RPMI7951 (cell line): ENCODE data around the gene DDO. TPM values are rescaled to one million over a fixed set of nuclear protein-coding genes. Genes with fewer than 3 reads are reported as not detected.
"Not testable (repeated sequence)": the region's sequence is repeated elsewhere in the genome, so short reads cannot be mapped to it uniquely, and the experiment has no call there.

Experiments
- DNase-seq: peaks from one replicate; pipeline ENCODE4 v3.0.0-alpha.2; 2012; ENCODE audit warnings: low read depth
- total RNA-seq: library from RNA; depleted of rRNA; stranded (reverse); fragments of >200 nt; shearing (Covaris generic); gene quantifications from 2 replicates; pipeline ENCODE4 v1.2.3, GENCODE V29; 2014

DDO gene
- total RNA-seq, 1 experiment from 2014 or later = 5.5 TPM

DNA sequence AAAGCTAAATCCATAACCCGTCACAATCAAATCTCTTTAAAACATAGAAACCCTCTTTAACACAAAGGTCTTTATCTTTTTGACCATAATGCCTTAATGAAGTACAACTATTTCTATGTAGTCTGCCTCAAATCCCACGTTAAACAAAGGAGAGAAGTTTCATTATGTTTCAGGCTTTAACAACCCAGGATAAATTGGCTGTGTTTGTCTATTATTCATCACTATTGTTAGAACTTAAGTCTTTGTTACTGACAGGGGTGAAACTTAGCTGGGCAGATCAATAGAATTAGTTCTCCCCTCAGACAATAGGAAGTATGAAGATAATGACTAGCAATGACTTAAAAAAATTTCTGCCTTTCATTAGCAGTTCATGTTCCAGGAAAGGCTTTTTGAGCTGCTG is 47.1 kb downstream of the DDO start:
- DNase-seq = no peak

DNA sequence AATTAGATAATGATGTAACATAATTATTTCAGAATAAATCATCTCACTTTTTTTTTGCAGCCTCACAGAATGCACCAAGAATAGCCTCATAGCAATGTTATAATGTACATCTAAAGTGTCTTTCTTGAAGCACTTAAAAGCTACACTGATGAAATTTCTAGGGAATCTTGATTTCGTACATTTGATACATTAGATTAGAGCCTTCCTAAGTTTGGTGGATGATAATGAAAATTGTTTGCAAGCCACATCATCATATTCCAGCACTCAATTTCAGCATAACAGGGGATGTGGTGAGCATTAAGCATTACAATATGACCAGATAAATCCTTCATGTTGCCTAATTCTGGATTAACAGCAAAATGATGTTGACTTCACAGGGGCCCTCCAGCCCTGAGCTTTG is 47.5 kb downstream of the DDO start:
- DNase-seq = no peak

DNA sequence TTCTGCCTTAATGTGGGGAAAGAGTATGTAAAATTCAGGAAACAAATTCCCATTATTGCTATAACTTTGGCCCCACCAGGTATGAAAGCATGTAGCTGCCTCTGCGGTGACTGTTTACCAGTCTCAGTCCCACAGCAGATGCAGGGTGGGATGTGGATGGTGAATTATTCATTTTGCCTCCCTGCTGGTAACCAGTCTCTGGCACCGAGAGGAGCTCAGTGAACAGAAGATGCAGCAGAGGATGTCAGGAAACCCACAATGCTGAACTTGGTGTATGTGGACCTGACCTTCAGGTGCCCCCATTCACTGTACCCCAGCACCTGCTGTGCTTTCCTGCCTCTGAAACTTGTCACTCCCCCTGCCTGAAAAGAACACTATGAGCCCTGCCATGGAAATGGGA is 48.4 kb downstream of the DDO start:
- no peak for DNase-seq

DNA sequence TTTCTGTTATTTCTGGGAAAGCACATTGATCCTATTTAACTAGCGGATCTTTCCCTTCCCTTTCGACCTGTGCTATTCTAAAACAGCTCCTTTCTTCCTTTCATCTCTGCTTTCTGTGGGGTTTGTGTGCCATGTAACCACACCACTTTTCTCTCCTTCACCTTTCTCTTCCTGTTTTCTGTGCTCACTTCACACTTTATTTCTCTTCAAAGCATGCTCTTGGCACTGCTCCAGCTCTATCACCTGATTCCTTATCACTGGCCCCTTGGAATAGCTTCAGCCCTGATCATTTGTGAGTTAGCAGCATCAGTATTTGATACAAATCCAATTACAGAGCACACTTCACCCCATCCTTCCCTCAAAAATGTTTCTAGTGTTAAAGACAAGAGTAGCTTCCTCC is 49.1 kb downstream of the DDO start:
- DNase-seq = no peak

DNA sequence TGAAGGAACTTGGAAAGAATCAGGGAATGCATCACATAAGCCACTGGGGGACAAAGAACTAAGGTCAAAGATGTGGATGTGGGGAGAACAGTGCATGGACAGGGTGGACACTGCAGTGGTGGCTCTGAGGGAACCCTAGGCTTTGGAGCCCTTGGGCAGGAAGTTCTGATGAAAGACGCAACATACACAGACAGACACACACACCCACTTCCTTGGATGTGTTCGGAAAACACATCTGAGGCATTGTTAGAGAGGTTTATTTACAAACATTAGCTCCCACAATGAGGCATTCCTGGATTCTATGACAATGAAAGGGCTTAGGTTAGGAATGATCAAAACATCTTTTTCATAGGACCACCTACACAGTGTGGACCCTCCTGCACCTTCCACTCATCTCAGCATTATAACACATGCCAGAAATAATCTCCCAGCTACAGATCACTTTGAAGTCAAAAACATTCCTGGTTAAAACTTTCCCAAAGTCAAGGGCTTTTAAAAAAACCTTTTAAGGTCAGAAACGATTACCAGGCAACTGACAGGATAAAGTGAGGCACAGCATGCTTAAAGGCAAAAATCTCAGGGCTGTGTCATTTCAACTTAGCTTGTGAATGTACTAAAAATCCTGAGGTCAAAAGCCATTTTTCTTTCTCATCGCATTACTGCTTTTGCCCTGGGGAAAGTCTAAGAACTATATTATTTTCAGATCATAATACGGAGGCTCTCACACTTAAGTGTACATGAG is 50.8 kb downstream of the DDO start:
- DNase-seq = no peak

DNA sequence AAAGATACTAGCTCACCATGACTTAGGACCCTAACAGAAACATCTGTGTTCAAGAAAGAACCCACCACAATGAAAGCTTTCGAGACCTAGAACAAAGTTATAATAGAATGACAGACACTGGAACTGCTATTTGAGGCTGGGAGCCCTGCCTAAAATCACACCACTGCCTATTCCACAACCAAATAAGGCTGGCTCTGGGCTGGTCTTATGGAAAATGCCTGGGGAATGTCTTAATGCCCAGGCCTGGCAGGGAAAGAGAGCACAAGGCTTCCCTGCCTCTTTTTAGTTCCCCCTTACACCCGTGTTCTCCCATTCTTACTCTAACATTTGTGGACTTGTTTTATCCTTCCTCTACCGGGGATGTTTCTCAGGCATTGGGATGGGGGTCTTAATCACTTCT is 51.6 kb downstream of the DDO start:
- no peak for DNase-seq

DNA sequence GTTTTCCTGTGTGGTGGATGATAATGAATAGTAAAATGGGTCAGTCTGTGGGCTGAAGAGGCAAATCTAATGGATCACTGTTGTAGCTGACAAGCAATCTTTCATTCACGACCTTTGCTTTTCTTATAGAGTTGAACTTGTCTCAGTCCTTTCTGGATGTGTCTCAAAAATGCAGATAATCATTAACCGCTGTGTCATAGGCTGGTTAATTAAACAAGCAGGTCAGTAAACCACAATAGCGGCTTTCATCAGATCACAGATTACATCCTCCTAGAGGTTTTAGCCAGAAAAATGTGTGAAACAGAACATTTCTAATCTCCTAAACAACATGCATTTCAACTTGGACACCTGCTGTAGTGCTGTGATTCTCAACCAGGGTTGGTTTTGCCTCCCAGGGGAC is 54.7 kb downstream of the DDO start:
- DNase-seq = no peak

DNA sequence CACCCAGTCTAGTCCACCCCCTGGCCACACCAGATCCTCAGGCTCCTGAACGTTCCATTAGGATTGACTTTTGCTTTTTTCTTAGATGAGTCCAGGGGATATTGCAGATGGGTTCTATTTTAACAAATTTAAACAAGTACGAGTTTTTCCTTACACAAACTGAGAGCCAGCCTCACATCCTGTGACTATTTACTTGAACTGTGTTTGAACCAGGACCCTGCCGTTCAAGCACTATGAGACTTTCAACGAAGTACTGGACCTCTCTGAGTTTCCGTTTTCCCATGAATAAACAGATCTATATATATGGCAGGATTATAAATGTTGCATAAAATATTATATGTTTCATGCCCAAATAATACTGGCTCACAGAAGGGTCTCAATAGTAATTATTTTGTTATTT is 55.8 kb downstream of the DDO start:
- no peak for DNase-seq

DNA sequence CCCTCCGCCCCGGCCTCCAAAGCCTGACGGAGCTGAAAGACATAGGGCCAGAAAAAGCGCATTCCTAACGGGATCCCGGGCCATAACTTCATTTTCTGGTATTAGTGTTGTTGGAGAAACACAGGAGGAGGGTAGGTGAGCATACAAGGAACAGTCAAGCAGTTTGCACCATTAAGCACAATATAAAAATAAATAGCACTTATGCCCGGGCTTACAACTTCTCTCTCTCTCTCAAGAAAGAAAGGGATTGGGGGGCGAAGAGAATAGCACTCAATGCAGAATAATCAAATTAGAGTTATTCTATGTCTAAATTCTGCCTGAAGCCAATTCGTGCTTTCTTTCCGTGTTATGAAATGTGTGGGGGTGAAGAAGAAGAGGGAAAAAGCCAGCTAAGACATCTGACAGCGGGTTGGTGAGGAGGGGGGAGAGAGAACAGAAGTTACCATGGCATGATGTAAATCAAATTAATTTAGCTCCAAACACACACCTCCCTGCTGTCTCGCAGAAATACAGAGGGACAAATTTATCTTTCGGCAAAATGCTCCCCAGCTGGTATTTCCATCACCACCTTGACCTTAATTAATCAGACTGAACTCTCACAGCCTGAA is 56.7 kb downstream of the DDO start:
- no peak for DNase-seq

DNA sequence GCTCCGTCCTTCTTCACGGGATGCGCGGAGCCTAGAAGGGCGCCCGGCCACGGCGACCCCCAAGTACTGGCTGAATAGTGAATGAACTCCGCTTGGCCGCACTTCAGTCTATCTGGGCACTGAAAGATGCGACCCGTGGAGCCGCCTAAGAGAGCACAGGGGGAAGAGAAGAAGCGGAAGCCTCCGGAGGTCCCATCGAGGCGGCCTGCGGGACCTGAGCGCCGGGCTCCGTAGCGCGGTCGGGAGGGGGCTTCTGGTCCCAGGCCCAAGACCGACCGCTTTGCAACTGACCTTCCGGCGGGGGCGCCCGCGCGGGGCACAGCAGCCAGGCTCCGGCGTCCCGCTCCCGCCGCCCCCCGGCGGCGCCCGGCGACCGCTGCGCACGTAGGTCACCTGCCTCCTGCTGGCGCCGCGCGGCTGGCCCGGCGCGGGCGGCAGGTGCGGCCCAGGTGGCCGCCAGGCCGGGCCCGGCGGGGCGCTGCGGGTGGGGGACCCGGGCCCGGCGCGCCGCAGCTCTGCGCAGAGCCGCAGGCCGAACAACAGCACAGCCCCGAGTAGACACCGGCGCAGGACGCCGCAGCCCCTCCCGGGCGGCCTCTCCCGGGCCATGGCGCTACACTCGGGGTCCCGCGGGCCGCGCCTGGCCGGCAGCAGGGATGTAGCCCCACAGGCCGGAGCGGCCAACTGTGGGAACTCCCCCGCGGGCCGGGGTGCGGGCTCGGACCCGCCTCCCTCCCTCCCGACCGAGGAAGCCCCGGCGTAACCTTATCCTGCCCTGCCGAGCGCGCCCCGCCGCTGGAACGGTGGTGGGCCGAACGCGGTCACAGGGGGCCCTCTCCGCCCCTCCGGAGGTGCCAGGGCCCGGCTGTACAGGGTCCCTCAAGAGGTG is 57.5 kb downstream of the DDO start, which contains the start of gene METTL24:
METTL24 (minus strand) TSS at position 686 of the 889 bp plus-strand sequence; CDS start at position 609, 77 bp downstream.
- DNase-seq = no peak

DNA sequence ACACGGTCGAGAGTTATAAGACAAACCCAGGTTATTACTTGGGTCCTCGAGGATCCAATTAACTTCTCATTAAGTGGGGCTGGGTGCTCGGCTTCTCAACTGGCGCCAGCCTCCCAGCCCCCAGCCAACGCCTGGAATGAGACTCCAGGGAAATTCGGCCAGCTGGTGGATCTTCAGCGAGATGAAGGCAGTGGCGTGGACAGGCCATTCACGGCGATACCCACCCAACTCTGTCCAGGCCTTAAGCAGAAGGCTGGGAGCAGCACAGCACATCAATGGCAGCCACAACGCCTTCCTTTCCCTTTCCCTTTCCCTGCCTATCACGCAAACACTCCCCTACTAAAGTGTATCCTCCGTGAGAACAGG is 58.1 kb downstream of the DDO start:
- DNase-seq = no peak

DNA sequence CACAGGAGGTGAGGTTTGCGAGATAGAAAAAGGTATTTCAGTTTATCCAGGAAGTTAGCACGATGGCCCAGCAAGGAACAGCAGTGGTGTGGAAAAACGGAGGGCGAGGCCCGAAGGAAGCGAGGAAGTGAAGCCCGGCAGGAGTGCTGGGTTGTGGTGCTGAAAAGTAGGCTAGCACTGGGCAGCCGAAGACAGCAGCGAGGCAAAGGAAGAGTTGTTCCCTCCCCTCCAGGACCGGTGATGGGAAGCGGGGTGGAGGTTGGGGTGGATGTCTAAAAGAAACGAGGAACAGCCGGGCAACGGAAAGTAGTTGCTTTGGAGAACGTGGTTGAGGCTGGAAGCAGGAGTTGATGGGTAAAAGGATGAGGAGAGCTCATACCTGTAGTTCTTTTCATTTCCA is 58.6 kb downstream of the DDO start:
- DNase-seq = no peak

DNA sequence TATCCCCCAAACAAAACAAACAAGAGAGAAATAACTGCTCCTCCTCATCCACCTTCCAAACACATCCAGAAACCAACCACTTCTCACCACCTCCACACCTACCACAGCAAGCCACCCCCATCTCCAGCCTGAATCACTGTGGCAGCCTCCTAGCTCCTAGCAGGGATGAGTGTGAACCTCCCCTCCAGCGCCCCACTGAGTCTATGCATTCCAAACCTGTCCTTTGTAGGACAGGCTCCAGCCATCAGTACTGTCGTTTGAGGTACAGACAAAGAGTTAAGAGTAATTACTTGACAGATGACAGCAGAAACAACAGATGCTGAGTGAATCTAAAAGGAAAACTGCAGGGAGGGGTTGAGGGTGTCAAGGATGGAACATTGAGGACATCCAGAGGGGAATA is 59.6 kb downstream of the DDO start:
- DNase-seq = no peak

DNA sequence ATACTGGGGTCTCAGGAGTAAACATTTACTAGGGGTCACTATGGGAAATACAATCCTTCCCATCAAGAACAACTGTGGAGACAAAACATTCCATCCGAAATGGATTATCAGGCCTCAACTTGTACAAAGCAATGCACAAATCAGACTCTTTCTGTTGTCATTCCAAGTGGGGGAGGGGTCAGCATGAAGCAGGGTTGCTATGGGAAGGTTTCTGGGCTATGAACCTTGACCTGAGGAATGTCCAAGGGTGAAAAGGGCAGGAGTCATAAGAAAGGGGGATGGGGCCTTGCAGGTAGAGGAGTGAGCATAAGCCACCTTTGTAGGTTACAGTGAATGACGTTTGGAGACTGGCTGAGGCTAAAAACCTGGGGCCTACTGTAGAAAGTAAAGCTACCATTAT is 60.4 kb downstream of the DDO start:
- no peak for DNase-seq

DNA sequence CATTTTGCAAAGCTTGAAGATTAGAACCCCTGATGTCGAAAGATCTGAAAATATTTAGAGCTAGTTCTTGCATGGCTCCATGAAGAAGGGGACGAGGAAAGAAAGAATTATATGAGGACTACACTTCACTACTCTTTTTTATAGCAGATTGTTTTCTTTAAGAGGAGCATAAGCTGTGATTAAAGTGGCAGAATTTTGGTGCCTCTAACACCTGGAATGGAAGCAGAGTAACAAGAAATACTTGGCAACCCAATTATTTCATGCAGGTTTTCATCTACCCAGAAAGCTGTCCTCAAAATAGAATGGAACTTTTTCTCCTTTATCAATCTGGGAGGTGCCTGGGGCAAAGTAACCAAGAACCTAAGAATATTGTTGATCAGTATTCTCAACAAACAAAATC is 61.2 kb downstream of the DDO start:
- DNase-seq = no peak

DNA sequence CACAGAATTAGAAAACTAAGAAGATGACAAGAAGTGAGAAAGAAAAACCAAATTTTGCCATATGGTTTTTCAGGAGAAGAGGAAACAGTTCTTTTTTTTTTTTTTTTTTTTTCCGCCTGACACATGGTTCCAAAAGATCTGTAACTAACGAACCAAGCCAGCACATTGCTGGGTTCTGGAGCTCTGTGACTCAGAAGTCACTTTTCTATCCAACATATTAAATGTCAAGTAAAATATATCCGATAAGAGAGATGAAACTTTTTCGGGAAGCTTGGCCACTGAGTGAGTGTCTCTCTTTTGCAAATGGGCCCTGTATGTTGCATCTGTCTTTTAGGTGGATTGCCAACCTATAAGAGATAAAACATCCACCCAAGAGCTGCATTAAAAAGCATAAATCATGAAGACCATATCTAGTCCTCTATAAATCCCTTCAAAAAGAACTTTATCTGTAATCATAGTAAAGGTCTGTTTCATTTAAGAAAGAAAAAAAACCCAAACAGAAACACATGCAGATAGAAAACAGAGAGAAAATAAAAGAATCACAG is 61.8 kb downstream of the DDO start:
- no peak for DNase-seq

DNA sequence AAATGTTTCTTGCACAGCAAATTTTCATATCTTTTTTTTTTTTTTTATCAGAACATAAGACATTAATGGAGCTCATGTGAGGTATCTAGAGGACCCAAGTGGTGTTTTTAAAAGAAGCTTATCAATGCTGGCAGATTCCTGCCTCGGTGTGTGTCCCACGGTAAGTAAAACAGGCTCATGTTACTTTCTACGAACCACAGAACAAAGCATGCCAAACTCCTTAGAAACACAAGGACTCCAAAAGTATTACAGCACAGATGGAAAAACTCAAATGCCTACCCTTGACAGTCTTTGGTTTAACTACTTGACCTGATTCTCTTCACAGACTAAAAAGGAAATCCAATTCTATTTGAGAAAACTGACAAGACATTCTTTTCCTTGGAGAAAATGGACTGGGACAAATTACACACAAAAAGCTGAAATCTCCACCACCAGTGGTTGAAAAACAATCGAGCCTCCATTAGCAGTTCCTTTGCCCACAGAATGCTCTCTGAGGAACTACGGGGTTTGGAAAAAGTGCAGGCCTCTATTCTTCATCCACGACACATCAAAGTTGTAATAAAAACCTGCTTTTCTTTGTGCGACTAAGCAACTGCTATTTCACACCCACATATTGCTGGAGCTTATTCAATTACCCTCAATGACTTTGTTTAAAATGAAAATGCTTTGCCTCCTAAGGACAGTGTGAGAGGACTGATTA is 62.7 kb downstream of the DDO start:
- no peak for DNase-seq

DNA sequence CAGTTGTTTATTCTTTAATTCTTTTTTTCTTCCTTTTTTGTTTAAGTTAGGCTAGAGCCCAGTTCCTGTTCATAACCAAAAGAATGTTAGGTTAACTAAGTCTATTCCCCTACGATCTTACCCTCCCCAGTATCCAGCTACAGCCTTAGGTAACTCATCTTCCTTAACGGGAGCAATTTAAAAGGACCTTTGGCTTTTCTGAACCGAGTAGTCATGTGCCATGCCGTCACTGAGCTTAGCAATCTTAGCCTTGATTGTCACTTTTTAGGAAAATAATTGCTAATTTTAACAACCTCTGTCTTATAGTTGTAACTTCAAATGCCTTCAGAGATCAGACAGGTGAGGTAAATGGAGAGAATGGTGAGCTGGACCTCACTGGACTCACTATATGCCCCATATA is 63.4 kb downstream of the DDO start:
- DNase-seq = no peak

DNA sequence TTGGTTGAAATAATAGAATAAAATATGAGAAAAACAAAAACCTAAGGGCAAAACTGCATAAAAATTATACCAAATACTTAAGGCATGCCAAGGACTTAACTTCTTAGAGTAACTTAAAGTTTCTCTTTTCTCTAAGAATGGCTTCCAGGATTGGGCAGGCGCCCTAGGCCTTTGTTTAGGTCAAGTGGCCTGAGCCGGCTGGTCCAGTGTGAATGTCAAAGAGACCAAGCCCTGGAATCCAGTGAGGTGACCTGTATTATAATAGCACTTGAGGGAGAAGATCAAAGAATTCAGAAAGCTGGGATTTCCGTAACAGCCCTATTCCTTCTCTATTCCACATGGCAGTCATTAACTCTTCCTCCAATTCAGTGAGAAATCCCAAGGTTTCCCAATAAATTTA is 63.8 kb downstream of the DDO start:
- no peak for DNase-seq

DNA sequence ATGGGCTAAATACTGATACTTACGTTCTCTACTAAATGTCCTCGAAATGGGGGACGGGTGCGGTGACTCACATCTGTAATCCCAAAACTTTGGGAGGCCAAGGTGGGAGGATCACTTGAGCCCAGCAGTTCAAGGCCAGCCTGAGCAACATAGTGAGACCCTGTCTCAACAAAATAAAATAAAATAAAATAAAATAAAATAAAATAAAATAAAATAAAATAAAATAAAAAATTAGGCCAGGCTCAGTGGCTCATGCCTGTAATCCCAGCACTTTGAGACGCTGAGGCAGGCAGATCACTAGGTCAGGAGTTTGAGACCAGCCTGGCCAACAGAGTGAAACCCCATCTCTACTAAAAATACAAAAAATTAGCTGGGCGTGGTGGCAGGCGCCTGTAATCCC is 64.8 kb downstream of the DDO start:
- DNase-seq = not testable (repeated sequence)

DNA sequence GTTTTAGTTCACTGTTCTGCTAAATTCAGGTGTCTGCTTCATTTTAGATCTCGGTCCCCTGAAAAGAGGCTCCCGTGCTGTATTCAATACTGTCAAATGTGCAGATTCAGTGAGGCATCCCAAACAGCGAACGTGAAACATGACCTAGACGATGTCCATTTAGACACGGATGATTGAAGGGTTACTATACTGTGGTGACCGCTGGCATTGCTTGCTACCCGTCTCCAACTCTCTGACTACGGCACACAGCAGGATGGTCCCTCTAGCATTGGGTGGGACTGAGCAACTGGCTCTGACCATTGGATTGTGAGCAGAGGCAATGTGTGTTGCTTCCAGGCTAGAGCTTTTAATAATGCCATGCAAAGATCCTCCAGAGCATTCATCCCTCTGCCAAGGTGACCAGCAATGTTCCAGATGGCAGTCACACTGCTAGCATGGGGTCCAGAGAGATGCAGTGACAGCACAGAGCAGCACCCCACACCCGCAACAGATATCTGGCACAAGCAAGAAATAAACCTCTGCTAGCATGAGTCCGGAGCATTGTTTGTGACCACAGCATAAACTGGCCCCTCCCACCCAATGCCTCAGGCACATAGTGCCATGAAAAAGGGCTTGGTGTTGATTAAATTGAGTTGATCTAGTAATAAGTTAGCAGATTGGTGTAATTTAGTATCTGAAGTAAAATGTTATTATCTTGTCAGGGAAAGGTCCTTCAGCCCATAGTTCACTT is 66.2 kb downstream of the DDO start:
- no peak for DNase-seq
